Tibial nerve (tissue), 4 donors: ENCODE results near the gene SOHLH2.

Source experiments
- CTCF ChIP-seq, 5 experiments: fragments of 200-600 bp in 3 of 5; fragments of 450-650 bp in 2 of 5; sonication (generic) in 3 of 5; IDR thresholded peaks; one replicate each; pipeline ENCODE4 v1.5.1; 2016 to 2019; ENCODE audit warnings: antibody characterized with exemption in 5 of 5, mild to moderate bottlenecking in 3 of 5, moderate library complexity in 2 of 5
- EP300 ChIP-seq, 2 donors: sonication (generic); formaldehyde crosslinking; IDR thresholded peaks; one replicate each; pipeline ENCODE4 v1.6.1; 2017; ENCODE audit warnings: antibody characterized with exemption in 2 of 2, mild to moderate bottlenecking in 1 of 2
- POLR2A ChIP-seq, 2 donors: fragments of 450-650 bp; IDR thresholded peaks; one replicate each; pipeline ENCODE4 v1.6.1; 2017; ENCODE audit warnings: antibody characterized with exemption in 2 of 2, mild to moderate bottlenecking in 2 of 2, moderate library complexity in 2 of 2

DNA sequence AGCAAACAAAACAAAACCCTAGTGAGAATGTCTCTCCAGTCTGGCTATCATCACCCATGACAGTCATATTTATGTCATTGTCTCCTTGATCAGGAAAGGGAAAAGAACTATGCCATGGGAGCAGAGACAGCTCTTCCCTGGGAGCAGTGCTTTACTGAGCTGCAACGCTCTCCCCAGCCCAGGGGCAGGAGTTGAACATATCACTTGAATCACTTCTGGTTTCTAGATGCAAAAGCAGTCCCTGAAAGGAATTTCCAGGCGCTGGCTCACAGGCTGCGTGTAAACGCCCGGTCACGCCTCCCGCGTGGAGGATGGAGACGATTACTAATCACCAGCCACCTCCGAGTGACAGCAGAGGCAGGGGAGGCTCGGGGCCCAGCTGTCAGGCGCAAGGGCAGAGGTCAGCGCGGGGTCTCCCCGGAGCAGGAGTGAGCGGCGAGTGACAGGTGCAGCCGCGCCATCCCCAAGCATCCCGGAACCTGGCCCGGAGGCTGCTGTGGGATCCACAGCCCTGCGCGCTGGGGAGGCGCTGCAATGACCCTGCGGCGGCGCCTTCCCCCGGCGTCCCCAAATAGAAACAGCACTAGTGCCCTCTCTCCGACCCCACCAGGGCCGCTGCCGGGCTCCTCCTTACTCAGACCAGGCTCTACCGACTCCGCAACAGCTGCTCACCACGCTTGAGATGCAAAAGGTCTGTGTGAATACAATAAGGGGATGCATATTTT, 59.6 kb downstream of the SOHLH2 start:
- no peak for TF ChIP-seq CTCF (IDR thresholded peaks at IDR 0.05)
- no peak for TF ChIP-seq POLR2A (IDR thresholded peaks at IDR 0.05)
- no peak for TF ChIP-seq EP300 (IDR thresholded peaks at IDR 0.05)
